ENCODE measurements around the gene DCXR.

DCXR gene

DNA sequence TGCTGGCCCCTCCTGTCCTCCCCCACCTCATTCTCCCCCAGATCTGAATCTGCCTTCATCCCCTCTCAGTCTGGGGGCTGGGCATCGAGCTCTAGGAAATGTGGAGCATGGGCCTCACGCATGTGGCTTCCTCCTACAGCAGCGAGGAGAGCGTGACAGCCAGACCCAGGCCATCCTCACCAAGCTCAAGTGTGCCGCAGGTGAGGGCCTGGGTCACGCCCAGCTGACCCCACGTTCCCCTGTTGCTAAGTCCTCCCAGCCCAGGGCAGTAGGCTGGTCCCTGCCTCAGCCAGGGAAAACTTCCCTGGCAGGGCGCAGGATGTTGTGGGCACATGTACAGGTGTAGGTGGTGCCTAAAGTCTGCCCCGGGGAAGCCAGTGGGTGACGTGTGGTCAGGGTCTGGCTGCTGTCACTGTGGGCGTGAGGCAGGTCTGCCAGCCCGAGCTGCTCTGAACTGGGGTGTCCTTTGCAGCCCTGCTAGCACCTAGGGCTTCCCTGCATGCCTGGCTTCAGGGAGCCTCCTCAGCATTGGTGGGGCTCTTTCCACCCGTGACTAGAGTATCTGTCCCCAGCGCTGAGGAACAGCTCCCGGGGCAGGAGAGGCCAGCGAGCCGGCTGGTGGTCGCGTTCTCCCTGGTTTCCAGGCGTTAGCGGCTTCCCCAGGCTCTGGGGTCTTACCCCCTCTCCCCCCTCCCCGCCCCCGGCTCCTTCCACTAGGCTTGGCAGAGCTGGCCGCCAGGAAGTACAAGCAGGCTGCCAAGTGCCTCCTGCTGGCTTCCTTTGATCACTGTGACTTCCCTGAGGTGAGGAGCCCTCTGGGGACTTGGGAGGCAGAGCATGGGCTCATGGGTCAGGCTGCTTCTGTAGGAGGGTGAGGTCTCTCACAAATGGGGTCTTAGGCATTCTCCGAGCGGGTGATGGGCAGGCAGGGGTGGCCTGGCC lies 17.8 kb upstream of the DCXR start:
- no peak for TF ChIP-seq POLR2A (IDR thresholded peaks at IDR 0.05; ENCODE audit: low read length)
- no peak for TF ChIP-seq GATA1 (IDR thresholded peaks at IDR 0.05; ENCODE audit: low read depth, low read length)
- no peak for DNase-seq

DNA sequence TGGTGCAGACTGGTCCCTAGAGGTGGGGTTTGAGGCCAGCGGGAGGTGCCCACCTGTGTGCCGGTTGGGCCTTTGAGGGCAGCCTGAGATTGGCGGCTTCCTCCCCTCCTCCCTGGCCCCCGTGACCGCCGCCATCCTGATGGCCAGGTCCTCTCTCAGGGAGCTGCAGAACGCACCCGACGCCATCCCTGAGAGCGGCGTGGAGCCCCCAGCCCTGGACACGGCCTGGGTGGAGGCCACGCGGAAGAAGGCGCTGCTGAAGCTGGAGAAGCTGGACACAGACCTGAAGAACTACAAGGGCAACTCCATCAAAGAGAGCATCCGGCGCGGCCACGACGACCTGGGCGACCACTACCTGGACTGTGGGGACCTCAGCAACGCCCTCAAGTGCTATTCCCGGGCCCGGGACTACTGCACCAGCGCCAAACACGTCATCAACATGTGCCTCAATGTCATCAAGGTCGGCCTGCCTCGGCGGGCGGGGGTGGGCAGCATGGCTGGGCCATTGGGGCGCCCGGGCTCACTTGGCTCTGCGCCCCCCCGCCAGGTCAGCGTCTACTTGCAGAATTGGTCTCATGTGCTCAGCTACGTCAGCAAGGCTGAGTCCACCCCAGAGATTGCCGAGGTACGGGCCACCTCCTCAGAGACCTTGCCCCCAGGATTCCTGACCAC lies 17.0 kb upstream of the DCXR start:
- no peak for TF ChIP-seq POLR2A (IDR thresholded peaks at IDR 0.05; ENCODE audit: low read length)
- TF ChIP-seq GATA1 (IDR thresholded peaks at IDR 0.05; ENCODE audit: low read depth, low read length): no peak
- no peak for DNase-seq

DNA sequence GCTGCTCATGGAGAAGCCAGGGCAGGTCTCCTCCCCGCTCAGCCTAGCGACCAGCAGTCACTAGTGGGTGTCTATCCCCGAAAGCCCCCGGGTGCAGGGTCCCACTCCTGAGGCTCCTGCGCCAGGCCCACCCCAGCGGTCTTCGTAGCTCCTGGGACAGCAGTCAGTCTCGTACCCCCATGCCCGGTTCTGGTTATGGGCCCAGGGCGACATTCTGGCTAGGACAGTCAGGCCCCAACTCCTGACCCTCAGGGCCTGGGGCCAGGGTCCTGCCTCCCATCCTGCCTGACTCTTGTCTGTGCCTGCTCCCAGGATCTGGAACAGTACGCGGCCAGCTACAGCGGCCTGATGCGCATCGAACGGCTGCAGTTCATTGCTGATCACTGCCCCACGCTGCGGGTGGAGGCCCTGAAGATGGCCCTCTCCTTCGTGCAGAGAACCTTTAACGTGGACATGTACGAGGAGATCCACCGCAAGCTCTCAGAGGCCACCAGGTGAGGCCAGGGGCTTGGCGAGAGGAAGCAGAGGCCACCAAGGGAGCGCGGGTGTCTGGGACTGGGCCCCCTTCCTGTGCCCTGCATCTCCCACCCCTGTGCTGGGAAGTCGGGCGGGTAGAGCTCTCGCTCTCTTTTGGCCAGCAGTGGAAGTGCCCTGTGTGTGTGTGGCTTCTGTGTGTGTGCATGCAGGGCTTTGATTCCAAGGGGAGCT lies 16.2 kb upstream of the DCXR start:
- no peak for DNase-seq
- no peak for TF ChIP-seq POLR2A (IDR thresholded peaks at IDR 0.05; ENCODE audit: low read length)
- TF ChIP-seq GATA1 (IDR thresholded peaks at IDR 0.05; ENCODE audit: low read depth, low read length): no peak

DNA sequence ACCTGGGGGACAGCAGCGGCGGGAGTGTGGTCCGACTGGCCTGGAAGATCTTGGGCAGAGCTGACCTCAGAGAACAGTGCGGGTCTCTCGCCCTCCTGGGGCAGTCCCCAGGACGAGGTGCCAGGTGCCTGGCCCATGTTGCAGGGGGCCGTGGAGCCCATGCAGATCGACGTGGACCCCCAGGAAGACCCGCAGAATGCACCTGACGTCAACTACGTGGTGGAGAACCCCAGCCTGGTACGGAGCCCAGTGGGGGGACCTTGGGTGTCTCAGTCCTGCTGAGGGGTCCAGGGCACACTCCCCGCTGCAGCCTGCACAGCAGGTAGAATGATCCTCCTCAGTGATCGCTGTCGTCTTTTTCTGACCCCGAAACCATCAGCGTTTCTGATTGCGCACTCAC lies 15.6 kb upstream of the DCXR start:
- TF ChIP-seq POLR2A (IDR thresholded peaks at IDR 0.05; ENCODE audit: low read length) (no peak), GATA1 (IDR thresholded peaks at IDR 0.05; ENCODE audit: low read depth, low read length) (no peak)
- no peak for DNase-seq

DNA sequence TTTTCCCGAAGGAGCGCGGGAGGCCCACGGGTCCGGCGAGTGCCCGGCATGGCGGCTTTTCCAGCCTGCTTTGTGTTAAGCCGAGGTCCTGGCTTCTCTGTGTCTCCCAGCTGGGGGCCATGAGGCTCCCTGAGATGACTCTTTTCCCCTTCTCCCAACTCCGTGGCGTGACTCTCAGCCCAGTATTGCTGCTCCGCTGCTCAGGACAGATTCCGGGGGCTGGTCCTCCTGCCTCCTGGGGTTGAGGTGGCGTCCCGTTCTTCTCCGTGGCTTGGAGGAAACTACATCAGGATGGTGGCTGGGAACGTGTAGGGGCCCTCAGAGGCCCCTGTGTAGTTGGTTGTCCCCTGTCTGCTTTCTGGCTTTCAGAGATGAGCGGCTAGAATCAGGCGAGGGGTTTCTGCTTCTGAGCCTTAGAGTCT lies 15.2 kb upstream of the DCXR start:
- TF ChIP-seq GATA1 (IDR thresholded peaks at IDR 0.05; ENCODE audit: low read depth, low read length) (no peak), POLR2A (IDR thresholded peaks at IDR 0.05; ENCODE audit: low read length) (no peak)
- no peak for DNase-seq

DNA sequence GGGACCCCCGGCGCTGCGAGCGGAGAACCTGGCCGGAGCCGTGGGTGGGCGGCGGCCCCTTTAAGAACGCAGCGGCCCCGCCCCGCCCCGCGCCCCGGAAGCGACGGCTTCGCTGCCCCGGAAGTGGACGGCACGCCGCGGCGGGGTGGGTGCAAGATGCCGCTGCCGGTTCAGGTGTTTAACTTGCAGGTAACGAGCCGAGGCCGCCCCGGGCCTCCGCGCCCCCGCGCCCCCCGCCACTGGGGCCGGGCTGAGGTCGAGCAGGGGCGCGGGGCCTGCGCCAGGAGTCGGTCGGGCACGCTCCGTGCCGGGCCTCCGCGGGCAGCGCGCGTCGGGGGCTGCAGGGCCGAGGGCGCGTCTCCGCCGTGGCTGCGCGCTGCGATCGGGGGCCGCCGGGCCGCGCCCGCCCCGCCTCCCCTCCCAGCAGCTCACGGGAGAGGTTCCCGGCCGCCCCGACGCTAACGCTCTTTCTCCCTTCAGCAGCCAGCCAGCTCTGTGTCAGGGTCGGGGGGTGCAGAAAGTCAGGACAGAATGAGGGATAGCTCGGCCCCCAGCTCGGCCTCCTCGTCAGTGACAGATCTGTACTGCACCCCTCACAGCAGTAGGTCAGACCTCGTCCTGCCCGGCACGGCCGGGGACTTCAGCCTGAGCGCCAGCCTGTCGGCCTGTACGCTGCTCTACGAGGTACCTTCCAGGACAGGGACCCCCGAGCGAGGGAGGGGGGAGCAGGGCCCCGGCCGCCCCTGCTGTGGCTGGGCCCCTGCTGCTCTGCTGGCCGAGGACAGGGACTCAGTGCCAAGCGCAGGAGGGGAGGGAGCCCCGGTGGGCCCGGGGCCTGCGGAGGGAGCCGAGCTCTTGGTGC lies 14.5 kb upstream of the DCXR start, which contains the start of the genes GPS1 and RFNG:
GPS1 (plus strand) TSS at position 123 of the 862 bp plus-strand sequence; CDS start at position 157, 34 bp downstream.
RFNG (minus strand) TSS at position 36 of the 862 bp plus-strand sequence. CDS start 45 bp downstream, outside the sequence.
- DNase-seq: peak; percentile 83 to 88
- TF ChIP-seq GATA1 (IDR thresholded peaks at IDR 0.05; ENCODE audit: low read depth, low read length): no peak
- no peak for TF ChIP-seq POLR2A (IDR thresholded peaks at IDR 0.05; ENCODE audit: low read length)

DNA sequence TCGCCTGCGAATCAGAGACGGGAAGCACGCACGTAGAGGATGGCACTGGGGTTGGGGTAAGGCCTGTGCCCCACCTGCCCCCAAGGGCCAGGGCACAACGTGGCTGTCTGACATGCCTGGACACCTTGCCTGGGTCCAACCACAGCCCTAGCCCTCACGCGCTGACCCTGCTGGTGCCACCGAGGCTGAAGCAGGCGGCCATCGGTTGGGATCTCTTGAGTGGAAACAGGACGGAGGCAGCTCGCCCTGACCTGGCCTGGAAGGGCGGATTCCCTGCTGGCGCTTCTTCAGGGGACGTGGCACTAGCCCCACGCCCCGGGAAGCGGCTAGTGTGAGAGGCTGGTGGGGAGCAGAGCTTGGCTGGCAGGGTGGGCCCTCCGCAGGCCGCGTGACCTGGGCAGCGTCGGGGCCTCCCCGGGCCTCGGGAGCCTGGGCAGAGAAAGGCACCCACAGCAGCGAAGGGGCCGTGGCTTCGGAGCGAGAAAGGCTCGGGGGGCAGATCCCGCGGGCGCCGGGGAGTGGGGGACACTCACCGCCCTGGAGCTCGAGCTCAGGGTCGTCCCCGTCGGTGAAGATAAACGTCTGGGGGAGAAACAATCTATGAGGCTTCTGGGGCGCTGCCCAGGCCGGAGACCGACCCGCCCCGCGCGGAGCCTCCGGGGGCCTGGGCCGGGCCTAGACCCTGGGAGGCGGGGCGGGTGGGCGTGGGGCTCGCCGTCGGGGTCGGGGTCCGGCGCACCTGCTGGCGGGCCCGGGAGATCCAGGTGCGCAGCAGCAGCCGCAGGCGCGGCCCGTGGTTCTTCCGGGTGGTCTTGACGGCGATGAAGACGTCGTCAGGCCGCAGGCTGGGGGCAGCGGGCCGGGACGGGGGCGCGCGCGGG lies 13.5 kb upstream of the DCXR start:
- TF ChIP-seq POLR2A (IDR thresholded peaks at IDR 0.05; ENCODE audit: low read length): no peak
- no peak for TF ChIP-seq GATA1 (IDR thresholded peaks at IDR 0.05; ENCODE audit: low read depth, low read length)
- DNase-seq: peak; percentile 49 to 50

DNA sequence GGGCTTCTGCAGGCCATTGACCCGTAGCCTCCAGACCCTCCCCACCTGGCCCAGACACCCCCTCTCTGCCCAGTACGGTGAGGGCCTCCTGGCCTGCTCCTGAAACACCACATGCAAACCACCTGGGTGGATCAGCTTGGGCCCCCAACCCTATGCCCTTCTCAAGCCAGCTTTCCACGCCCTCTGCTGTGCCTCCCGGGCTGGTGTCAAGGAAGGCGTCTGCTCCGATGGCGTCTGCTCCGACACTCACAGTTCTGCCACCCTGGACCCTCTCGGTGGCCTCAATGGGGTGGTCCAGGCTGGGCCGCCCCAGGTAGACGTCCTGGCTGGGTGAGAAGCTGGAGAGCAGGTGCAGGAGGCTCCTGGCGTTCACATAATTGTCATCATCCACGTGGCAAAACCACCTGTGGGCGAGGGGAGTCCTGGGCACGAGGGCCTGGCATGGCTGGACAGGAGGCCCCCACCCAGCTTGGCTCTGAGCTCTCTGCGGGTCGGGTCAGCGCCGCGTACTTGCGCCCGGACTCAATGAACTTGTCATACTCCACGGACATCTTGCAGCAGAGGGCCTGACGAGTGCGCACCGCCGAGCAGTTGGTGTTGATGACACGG lies 12.8 kb upstream of the DCXR start:
- DNase-seq: no peak
- TF ChIP-seq POLR2A (IDR thresholded peaks at IDR 0.05; ENCODE audit: low read length) (no peak), GATA1 (IDR thresholded peaks at IDR 0.05; ENCODE audit: low read depth, low read length) (no peak)

DNA sequence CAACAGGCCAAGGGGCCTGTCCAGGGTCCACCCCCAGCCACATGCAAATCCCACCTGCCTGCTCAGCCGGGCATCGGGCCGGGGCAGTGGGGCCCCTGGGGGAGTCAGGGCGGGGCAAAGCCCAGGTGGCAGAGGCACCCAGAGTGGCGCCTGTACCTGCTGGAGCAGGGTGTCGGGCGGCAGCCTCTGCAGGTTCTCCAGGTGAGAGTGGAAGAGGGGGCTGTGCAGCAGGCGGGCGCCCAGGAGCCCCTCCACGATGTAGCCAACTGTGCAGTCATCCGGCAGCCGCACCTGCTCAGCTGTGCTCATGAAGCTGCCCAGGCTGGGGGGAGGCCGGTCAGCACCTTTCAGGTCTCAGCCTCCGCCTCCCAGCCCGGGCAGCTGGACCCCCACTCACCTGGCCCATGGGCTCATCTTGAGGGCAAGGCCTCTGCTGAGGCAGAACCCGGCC lies 12.0 kb upstream of the DCXR start:
- TF ChIP-seq POLR2A (IDR thresholded peaks at IDR 0.05; ENCODE audit: low read length) (no peak), GATA1 (IDR thresholded peaks at IDR 0.05; ENCODE audit: low read depth, low read length) (no peak)

DNA sequence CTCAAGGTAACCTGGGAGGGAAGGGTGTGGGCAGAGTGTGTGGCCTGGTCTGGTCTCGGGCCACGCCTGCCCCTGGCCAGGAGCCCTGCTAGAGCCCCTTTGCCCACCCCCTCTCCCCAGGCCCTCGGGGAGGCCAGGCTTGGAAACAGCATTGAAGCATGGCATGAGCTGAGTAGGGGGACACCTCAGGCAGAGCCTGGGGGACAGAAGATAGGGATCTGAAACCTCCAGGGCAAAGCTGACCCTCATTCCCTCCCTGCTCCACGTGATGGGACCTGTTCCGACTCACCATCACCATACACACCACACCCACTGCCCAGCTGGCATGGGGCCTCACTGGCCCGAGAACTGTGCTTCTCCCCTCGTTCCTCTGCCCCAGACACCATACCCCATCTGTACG lies 11.6 kb upstream of the DCXR start:
- no peak for TF ChIP-seq GATA1 (IDR thresholded peaks at IDR 0.05; ENCODE audit: low read depth, low read length)
- no peak for TF ChIP-seq POLR2A (IDR thresholded peaks at IDR 0.05; ENCODE audit: low read length)
- no peak for DNase-seq

More for the DNA sequence above, 12.0 kb upstream of the DCXR start:
- DNase-seq: no peak

DNA sequence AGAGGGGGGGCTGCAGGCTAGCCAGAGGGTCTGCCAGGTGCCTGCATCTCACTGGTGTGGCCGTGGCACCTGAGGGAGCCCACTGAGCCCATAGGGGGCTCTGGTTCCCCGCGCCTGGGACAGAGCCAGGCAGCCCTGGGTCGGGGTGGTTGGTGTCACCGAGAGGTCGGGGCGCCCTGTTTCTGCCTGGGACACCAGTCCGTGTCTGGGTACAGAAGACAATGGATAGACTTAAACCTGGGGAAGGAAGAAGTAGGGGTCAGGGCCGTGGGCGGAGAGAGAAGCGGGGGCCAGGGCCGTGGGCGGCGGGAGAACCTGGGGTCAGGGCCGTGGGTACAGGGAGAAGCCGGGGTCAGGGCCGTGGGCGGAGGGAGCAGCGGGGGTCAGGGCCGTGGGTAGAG lies 11.1 kb upstream of the DCXR start:
- DNase-seq: no peak
- TF ChIP-seq GATA1 (IDR thresholded peaks at IDR 0.05; ENCODE audit: low read depth, low read length): no peak
- no peak for TF ChIP-seq POLR2A (IDR thresholded peaks at IDR 0.05; ENCODE audit: low read length)
